ENCODE data around the gene RAD51AP2. TPM values are rescaled to one million over a fixed set of nuclear protein-coding genes. Genes with fewer than 3 reads are reported as not detected.

The RAD51AP2 gene
- total and polyA plus RNA-seq, 2 of the 8 experiments (the other 6 are each of a cell fraction or from before 2014, with no cell fraction given) = 0.02 to 0.20 TPM

- TF ChIP-seq CREB1 (IDR thresholded peaks at IDR 0.05) = no peak
- TF ChIP-seq ZNF274 (IDR thresholded peaks at IDR 0.05; ENCODE audit: borderline replicate concordance, extremely low read depth, low read length) = no peak
- peak; percentile 58 for TF ChIP-seq TAF7 (optimal IDR thresholded peaks at IDR 0.05; ENCODE audit: borderline replicate concordance, low read depth, low read length)
- TF ChIP-seq EP300 (IDR thresholded peaks at IDR 0.05; ENCODE audit: borderline replicate concordance in 1 of 2, low read depth in 2 of 2, low read length in 2 of 2) = peak in 1 of 2 experiments; percentile 43; a peak in 1 of 3 replicates
- TF ChIP-seq POU5F1 (IDR thresholded peaks at IDR 0.05; ENCODE audit: low read depth, low read length) = no peak
- TF ChIP-seq CBX5 (IDR thresholded peaks at IDR 0.05; ENCODE audit: low read depth, low read length) = no peak
- no peak; the same call in 1 of the 2 replicates for TF ChIP-seq SP4 (IDR thresholded peaks at IDR 0.05; ENCODE audit: low read length)
- TF ChIP-seq CBX8 (IDR thresholded peaks at IDR 0.05; ENCODE audit: borderline replicate concordance, low read depth, low read length) = no peak
- peak; percentile 30 for TF ChIP-seq BACH1 (IDR thresholded peaks at IDR 0.05; ENCODE audit: low read length)
- TF ChIP-seq EGR1 (IDR thresholded peaks at IDR 0.05; ENCODE audit: borderline replicate concordance, low read depth, low read length) = 0 out of 2 replicates have a peak, but pooled peaks have one; percentile 19
- no peak; the same call in 1 of the 2 replicates for TF ChIP-seq KDM1A (IDR thresholded peaks at IDR 0.05; ENCODE audit: borderline replicate concordance, low read length)
- TF ChIP-seq HDAC2 (IDR thresholded peaks at IDR 0.05; ENCODE audit: borderline replicate concordance in 1 of 2, low read depth in 2 of 2, low read length in 2 of 2) = peak in 1 of 2 experiments; percentile 43; a peak in 2 of 4 replicates
- TF ChIP-seq CEBPB (IDR thresholded peaks at IDR 0.05; ENCODE audit: low read depth, low read length) = no peak
- TF ChIP-seq CTBP2 (IDR thresholded peaks at IDR 0.05; ENCODE audit: borderline replicate concordance, insufficient read depth, insufficient read length, low read length) = peak; percentile 41
- TF ChIP-seq CTCF (IDR thresholded peaks at IDR 0.05; ENCODE audit: control extremely low read depth in 1 of 3, insufficient read depth in 1 of 3, low read depth in 1 of 3, low read length in 3 of 3) = no peak; a peak in 1 of 4 replicates
- TF ChIP-seq RNF2 (IDR thresholded peaks at IDR 0.05; ENCODE audit: borderline replicate concordance, low read depth, low read length, missing control alignments, poor library complexity, severe bottlenecking) = peak; percentile 49
- TF ChIP-seq TCF12 (IDR thresholded peaks at IDR 0.05; ENCODE audit: low read depth, low read length) = no peak
- peak; percentile 98 for TF ChIP-seq MAX (IDR thresholded peaks at IDR 0.05)
- no peak for TF ChIP-seq KDM5A (IDR thresholded peaks at IDR 0.05; ENCODE audit: low read length)
These were observed 22.0 kb upstream of the RAD51AP2 start, which contains the start of gene VSNL1 (continued) for GRCh38 chr2:17540093-17540812.

Data from H1 (cell line).